WTC11 (cell line): ENCODE measurements around the gene OPCML. TPM values are rescaled to one million over a fixed set of nuclear protein-coding genes. Genes with fewer than 3 reads are reported as not detected.

Experiments
- ATAC-seq: fragments of 200-7000 bp; cut with Tn5 transposase; 2 replicates; pipeline ENCODE4 v1.10.0; 2021; ENCODE audit warnings: mild to moderate bottlenecking, moderate library complexity
- CTCF ChIA-PET: fragments of 300-600 bp; sonication (Branson Sonifier 250); formaldehyde crosslinking; loops from one replicate; lab custom pipeline; 2021; ENCODE audit warnings: antibody characterized with exemption; lab: Charles Lee
- POLR2A ChIA-PET: fragments of 350-600 bp; sonication (Branson Sonifier 250); formaldehyde crosslinking; loops from one replicate; lab custom pipeline; 2021; ENCODE audit warnings: antibody characterized with exemption; lab: Charles Lee
- DNase-seq: peaks from one replicate; pipeline ENCODE4 v3.0.0; 2021; ENCODE audit warnings: low spot score
- H3K27ac Mint-ChIP-seq: 2 replicates; pipeline ENCODE4 v1.8.0; 2021; ENCODE audit warnings: mixed read lengths
- H3K27me3 Mint-ChIP-seq: 2 replicates; pipeline ENCODE4 v1.8.0; 2021; ENCODE audit warnings: low read depth, mild to moderate bottlenecking, moderate library complexity, mixed read lengths
- H3K36me3 Mint-ChIP-seq: 2 replicates; pipeline ENCODE4 v1.8.0; 2021; ENCODE audit warnings: mixed read lengths
- H3K4me1 Mint-ChIP-seq: 2 replicates; pipeline ENCODE4 v1.8.0; 2022; ENCODE audit warnings: mixed read lengths
- H3K4me3 Mint-ChIP-seq: 2 replicates; pipeline ENCODE4 v1.8.0; 2021; ENCODE audit warnings: mild to moderate bottlenecking, moderate library complexity, mixed read lengths
- H3K9me3 Mint-ChIP-seq: 2 replicates; pipeline ENCODE4 v1.8.0; 2021; ENCODE audit warnings: mixed read lengths
- CBFB ChIP-seq: sonication (generic); formaldehyde crosslinking; IDR thresholded peaks from 2 replicates; pipeline ENCODE4 v1.8.1; 2022; ENCODE audit warnings: mild to moderate bottlenecking, low read depth, missing genetic modification reagents
- EMX1 ChIP-seq: fragments of 250-450 bp; sonication (Bioruptor Pico); IDR thresholded peaks from 2 replicates; pipeline ENCODE4 v1.8.0; 2021; ENCODE audit warnings: mild to moderate bottlenecking
- ESRRA ChIP-seq: sonication (generic); formaldehyde crosslinking; IDR thresholded peaks from 2 replicates; pipeline ENCODE4 v1.8.1; 2022; ENCODE audit warnings: mild to moderate bottlenecking, missing genetic modification reagents, borderline replicate concordance
- ETV6 ChIP-seq: sonication (generic); formaldehyde crosslinking; IDR thresholded peaks from 2 replicates; pipeline ENCODE4 v1.8.1; 2022; ENCODE audit warnings: mild to moderate bottlenecking, missing genetic modification reagents
- GABPB1 ChIP-seq: sonication (generic); formaldehyde crosslinking; IDR thresholded peaks from 2 replicates; pipeline ENCODE4 v1.8.1; 2023; ENCODE audit warnings: mild to moderate bottlenecking, missing genetic modification reagents
- GRHL2 ChIP-seq: fragments of 250-450 bp; sonication (Bioruptor Pico); IDR thresholded peaks from 2 replicates; pipeline ENCODE4 v1.8.0; 2022; ENCODE audit warnings: mild to moderate bottlenecking, moderate library complexity; ENCODE audit not compliant: insufficient replicate concordance, severe bottlenecking
- GTF2I ChIP-seq: fragments of 250-450 bp; sonication (Bioruptor Pico); conservative IDR thresholded peaks from 2 replicates; pipeline ENCODE4 v1.4.0; 2021; ENCODE audit warnings: mild to moderate bottlenecking
- JUN ChIP-seq: sonication (generic); formaldehyde crosslinking; IDR thresholded peaks from 2 replicates; pipeline ENCODE4 v1.8.0; 2023; ENCODE audit warnings: mild to moderate bottlenecking, missing genetic modification reagents
- NFE2L1 ChIP-seq: sonication (generic); formaldehyde crosslinking; IDR thresholded peaks from 2 replicates; pipeline ENCODE4 v1.8.1; 2023; ENCODE audit warnings: missing genetic modification reagents
- NR1H2 ChIP-seq: sonication (generic); formaldehyde crosslinking; IDR thresholded peaks from 2 replicates; pipeline ENCODE4 v1.9.0; 2021; ENCODE audit warnings: mild to moderate bottlenecking, moderate library complexity, missing genetic modification reagents
- RELA ChIP-seq: sonication (generic); formaldehyde crosslinking; IDR thresholded peaks from 2 replicates; pipeline ENCODE4 v1.8.1; 2022; ENCODE audit warnings: missing genetic modification reagents, mild to moderate bottlenecking, borderline replicate concordance
- RORB ChIP-seq: fragments of 250-450 bp; sonication (Bioruptor Pico); IDR thresholded peaks from 2 replicates; pipeline ENCODE4 v1.9.0; 2021; ENCODE audit warnings: mild to moderate bottlenecking
- SMAD4 ChIP-seq: sonication (generic); formaldehyde crosslinking; IDR thresholded peaks from 2 replicates; pipeline ENCODE4 v1.8.0; 2022; ENCODE audit warnings: mild to moderate bottlenecking, missing genetic modification reagents
- ZNF219 ChIP-seq: sonication (generic); formaldehyde crosslinking; IDR thresholded peaks from 2 replicates; pipeline ENCODE4 v1.8.0; 2023; ENCODE audit warnings: missing genetic modification reagents, mild to moderate bottlenecking, borderline replicate concordance
- ZNF317 ChIP-seq: sonication (generic); formaldehyde crosslinking; IDR thresholded peaks from 2 replicates; pipeline ENCODE4 v1.8.1; 2023; ENCODE audit warnings: low read depth, mild to moderate bottlenecking, moderate library complexity, missing genetic modification reagents, borderline replicate concordance
- total RNA-seq: library from RNA; stranded (reverse); gene quantifications from 3 replicates; pipeline ENCODE4 v1.2.3, GENCODE V29; 2021
- TF ChIP-seq, protein P1 (sequence below): sonication (generic); formaldehyde crosslinking; IDR thresholded peaks from 2 replicates; pipeline ENCODE4 v1.8.1; 2022; ENCODE audit warnings: low read depth, mild to moderate bottlenecking, moderate library complexity, missing genetic modification reagents, borderline replicate concordance
- TF ChIP-seq, protein P2 (sequence below): sonication (generic); formaldehyde crosslinking; IDR thresholded peaks from 2 replicates; pipeline ENCODE4 v1.8.1; 2023; ENCODE audit warnings: mild to moderate bottlenecking, missing genetic modification reagents, borderline replicate concordance
- TF ChIP-seq, protein P3 (sequence below): sonication (generic); formaldehyde crosslinking; IDR thresholded peaks from 2 replicates; pipeline ENCODE4 v1.8.1; 2023; ENCODE audit warnings: mild to moderate bottlenecking, missing genetic modification reagents
- TF ChIP-seq, protein P4 (sequence below): sonication (generic); formaldehyde crosslinking; IDR thresholded peaks from 2 replicates; pipeline ENCODE4 v1.8.0; 2023; ENCODE audit warnings: missing genetic modification reagents, mild to moderate bottlenecking, borderline replicate concordance
- TF ChIP-seq, protein P5 (sequence below): sonication (generic); formaldehyde crosslinking; IDR thresholded peaks from 2 replicates; pipeline ENCODE4 v1.8.1; 2023; ENCODE audit warnings: mild to moderate bottlenecking, moderate library complexity, missing genetic modification reagents
- TF ChIP-seq, protein P6 (sequence below): sonication (generic); formaldehyde crosslinking; IDR thresholded peaks from 2 replicates; pipeline ENCODE4 v1.8.0; 2023; ENCODE audit warnings: mild to moderate bottlenecking, missing genetic modification reagents

The OPCML gene
- total RNA-seq, 1 experiment from 2014 or later, result 1.5 TPM

DNA sequence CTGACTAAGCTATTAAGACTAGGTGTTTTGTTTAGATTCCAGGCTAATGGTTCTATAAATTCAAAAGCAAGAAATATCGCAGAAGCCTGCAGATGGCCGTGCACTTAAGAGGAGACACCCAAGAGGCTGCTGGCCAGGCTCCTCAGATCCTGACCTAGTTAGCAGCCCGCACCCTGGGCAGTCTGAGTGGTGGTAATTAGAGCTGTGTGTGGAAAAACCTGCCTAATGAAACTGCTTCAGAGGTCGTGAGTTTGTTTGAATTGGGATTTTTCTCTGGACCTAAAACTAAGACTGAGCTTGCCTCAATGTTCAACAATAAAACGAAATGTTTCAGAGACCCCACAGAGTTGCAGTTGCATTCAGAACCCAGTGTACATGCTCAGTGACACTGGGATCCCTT is 627.7 kb downstream of the OPCML start (continued):
- no peak for TF ChIP-seq GRHL2 (CRISPR knock-in tag)
- TF ChIP-seq, protein P1, sequence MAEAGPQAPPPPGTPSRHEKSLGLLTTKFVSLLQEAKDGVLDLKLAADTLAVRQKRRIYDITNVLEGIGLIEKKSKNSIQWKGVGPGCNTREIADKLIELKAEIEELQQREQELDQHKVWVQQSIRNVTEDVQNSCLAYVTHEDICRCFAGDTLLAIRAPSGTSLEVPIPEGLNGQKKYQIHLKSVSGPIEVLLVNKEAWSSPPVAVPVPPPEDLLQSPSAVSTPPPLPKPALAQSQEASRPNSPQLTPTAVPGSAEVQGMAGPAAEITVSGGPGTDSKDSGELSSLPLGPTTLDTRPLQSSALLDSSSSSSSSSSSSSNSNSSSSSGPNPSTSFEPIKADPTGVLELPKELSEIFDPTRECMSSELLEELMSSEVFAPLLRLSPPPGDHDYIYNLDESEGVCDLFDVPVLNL (CRISPR knock-in tag), result no peak
- TF ChIP-seq ESRRA (CRISPR knock-in tag), result no peak
- no peak for TF ChIP-seq ZNF317 (CRISPR knock-in tag)
- TF ChIP-seq, protein P2, sequence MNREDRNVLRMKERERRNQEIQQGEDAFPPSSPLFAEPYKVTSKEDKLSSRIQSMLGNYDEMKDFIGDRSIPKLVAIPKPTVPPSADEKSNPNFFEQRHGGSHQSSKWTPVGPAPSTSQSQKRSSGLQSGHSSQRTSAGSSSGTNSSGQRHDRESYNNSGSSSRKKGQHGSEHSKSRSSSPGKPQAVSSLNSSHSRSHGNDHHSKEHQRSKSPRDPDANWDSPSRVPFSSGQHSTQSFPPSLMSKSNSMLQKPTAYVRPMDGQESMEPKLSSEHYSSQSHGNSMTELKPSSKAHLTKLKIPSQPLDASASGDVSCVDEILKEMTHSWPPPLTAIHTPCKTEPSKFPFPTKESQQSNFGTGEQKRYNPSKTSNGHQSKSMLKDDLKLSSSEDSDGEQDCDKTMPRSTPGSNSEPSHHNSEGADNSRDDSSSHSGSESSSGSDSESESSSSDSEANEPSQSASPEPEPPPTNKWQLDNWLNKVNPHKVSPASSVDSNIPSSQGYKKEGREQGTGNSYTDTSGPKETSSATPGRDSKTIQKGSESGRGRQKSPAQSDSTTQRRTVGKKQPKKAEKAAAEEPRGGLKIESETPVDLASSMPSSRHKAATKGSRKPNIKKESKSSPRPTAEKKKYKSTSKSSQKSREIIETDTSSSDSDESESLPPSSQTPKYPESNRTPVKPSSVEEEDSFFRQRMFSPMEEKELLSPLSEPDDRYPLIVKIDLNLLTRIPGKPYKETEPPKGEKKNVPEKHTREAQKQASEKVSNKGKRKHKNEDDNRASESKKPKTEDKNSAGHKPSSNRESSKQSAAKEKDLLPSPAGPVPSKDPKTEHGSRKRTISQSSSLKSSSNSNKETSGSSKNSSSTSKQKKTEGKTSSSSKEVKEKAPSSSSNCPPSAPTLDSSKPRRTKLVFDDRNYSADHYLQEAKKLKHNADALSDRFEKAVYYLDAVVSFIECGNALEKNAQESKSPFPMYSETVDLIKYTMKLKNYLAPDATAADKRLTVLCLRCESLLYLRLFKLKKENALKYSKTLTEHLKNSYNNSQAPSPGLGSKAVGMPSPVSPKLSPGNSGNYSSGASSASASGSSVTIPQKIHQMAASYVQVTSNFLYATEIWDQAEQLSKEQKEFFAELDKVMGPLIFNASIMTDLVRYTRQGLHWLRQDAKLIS (CRISPR knock-in tag), result no peak
- TF ChIP-seq, protein P3, sequence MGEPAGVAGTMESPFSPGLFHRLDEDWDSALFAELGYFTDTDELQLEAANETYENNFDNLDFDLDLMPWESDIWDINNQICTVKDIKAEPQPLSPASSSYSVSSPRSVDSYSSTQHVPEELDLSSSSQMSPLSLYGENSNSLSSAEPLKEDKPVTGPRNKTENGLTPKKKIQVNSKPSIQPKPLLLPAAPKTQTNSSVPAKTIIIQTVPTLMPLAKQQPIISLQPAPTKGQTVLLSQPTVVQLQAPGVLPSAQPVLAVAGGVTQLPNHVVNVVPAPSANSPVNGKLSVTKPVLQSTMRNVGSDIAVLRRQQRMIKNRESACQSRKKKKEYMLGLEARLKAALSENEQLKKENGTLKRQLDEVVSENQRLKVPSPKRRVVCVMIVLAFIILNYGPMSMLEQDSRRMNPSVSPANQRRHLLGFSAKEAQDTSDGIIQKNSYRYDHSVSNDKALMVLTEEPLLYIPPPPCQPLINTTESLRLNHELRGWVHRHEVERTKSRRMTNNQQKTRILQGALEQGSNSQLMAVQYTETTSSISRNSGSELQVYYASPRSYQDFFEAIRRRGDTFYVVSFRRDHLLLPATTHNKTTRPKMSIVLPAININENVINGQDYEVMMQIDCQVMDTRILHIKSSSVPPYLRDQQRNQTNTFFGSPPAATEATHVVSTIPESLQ (CRISPR knock-in tag), result no peak
- TF ChIP-seq SMAD4 (CRISPR knock-in tag), result no peak
- TF ChIP-seq, protein P4, sequence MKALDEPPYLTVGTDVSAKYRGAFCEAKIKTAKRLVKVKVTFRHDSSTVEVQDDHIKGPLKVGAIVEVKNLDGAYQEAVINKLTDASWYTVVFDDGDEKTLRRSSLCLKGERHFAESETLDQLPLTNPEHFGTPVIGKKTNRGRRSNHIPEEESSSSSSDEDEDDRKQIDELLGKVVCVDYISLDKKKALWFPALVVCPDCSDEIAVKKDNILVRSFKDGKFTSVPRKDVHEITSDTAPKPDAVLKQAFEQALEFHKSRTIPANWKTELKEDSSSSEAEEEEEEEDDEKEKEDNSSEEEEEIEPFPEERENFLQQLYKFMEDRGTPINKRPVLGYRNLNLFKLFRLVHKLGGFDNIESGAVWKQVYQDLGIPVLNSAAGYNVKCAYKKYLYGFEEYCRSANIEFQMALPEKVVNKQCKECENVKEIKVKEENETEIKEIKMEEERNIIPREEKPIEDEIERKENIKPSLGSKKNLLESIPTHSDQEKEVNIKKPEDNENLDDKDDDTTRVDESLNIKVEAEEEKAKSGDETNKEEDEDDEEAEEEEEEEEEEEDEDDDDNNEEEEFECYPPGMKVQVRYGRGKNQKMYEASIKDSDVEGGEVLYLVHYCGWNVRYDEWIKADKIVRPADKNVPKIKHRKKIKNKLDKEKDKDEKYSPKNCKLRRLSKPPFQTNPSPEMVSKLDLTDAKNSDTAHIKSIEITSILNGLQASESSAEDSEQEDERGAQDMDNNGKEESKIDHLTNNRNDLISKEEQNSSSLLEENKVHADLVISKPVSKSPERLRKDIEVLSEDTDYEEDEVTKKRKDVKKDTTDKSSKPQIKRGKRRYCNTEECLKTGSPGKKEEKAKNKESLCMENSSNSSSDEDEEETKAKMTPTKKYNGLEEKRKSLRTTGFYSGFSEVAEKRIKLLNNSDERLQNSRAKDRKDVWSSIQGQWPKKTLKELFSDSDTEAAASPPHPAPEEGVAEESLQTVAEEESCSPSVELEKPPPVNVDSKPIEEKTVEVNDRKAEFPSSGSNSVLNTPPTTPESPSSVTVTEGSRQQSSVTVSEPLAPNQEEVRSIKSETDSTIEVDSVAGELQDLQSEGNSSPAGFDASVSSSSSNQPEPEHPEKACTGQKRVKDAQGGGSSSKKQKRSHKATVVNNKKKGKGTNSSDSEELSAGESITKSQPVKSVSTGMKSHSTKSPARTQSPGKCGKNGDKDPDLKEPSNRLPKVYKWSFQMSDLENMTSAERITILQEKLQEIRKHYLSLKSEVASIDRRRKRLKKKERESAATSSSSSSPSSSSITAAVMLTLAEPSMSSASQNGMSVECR (CRISPR knock-in tag), result no peak

DNA sequence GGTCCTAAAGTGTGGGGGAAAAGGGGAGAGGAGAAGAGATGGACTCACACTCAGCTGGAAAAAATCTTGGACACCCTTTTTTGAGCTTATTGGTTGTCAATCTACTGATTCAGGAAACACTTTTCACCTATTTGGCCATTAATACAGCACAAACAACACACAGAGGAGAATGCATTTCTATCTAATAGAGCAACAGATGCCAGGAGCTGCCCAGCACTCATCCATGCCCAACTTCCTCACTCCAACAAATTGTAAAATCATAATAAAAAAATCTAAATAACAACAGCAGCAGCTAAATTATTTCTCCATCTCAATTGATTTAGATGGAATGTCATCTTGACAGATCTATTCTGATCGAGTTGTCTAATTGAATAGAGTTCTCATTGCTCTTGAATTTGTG is 628.2 kb downstream of the OPCML start:
- H3K9me3 Mint-ChIP-seq, result peaks cover 5% of the 10 kb centered on the region
- H3K4me1 Mint-ChIP-seq, result peaks cover 61% of the 10 kb centered on the region
- H3K36me3 Mint-ChIP-seq, result peaks cover 7% of the 10 kb centered on the region
- POLR2A ChIA-PET, result no interaction called here
- ATAC-seq (no peak), DNase-seq (no peak)
- no peak overlapping the region for H3K27ac Mint-ChIP-seq
- H3K4me3 Mint-ChIP-seq, result no peak overlapping the region
- no peaks in the 10 kb centered on the region; the same call in 1 of the 2 replicates for H3K27me3 Mint-ChIP-seq
- CTCF ChIA-PET, result no interaction called here
- no peak for TF ChIP-seq GRHL2 (CRISPR knock-in tag)
- no peak for TF ChIP-seq JUN (CRISPR knock-in tag)
- TF ChIP-seq ETV6 (CRISPR knock-in tag), result no peak
- no peak for TF ChIP-seq RORB (CRISPR knock-in tag)
- no peak for TF ChIP-seq EMX1
- TF ChIP-seq RELA (CRISPR knock-in tag), result no peak
- no peak for TF ChIP-seq CBFB (CRISPR knock-in tag)
- TF ChIP-seq NFE2L1 (CRISPR knock-in tag), result no peak
- TF ChIP-seq, protein P5, sequence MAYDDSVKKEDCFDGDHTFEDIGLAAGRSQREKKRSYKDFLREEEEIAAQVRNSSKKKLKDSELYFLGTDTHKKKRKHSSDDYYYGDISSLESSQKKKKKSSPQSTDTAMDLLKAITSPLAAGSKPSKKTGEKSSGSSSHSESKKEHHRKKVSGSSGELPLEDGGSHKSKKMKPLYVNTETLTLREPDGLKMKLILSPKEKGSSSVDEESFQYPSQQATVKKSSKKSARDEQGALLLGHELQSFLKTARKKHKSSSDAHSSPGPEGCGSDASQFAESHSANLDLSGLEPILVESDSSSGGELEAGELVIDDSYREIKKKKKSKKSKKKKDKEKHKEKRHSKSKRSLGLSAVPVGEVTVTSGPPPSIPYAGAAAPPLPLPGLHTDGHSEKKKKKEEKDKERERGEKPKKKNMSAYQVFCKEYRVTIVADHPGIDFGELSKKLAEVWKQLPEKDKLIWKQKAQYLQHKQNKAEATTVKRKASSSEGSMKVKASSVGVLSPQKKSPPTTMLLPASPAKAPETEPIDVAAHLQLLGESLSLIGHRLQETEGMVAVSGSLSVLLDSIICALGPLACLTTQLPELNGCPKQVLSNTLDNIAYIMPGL (CRISPR knock-in tag), result no peak
- TF ChIP-seq ZNF219, result no peak
- TF ChIP-seq GABPB1 (CRISPR knock-in tag), result no peak
- no peak for TF ChIP-seq GTF2I (CRISPR knock-in tag)
- TF ChIP-seq, protein P6, sequence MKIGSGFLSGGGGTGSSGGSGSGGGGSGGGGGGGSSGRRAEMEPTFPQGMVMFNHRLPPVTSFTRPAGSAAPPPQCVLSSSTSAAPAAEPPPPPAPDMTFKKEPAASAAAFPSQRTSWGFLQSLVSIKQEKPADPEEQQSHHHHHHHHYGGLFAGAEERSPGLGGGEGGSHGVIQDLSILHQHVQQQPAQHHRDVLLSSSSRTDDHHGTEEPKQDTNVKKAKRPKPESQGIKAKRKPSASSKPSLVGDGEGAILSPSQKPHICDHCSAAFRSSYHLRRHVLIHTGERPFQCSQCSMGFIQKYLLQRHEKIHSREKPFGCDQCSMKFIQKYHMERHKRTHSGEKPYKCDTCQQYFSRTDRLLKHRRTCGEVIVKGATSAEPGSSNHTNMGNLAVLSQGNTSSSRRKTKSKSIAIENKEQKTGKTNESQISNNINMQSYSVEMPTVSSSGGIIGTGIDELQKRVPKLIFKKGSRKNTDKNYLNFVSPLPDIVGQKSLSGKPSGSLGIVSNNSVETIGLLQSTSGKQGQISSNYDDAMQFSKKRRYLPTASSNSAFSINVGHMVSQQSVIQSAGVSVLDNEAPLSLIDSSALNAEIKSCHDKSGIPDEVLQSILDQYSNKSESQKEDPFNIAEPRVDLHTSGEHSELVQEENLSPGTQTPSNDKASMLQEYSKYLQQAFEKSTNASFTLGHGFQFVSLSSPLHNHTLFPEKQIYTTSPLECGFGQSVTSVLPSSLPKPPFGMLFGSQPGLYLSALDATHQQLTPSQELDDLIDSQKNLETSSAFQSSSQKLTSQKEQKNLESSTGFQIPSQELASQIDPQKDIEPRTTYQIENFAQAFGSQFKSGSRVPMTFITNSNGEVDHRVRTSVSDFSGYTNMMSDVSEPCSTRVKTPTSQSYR (CRISPR knock-in tag), result no peak
- TF ChIP-seq NR1H2, result no peak
